Kidney epithelial cell (primary cell): ENCODE measurements around the gene PSMB5. TPM values are rescaled to one million over a fixed set of nuclear protein-coding genes. Genes with fewer than 3 reads are reported as not detected.

Source experiments
- DNase-seq: peaks from one replicate; pipeline ENCODE4 v3.0.0-alpha.2; 2010; ENCODE audit warnings: low read depth
- H3K27me3 ChIP-seq: 2 replicates; pipeline ENCODE4 v1.6.0; 2011; ENCODE audit warnings: low read length; ENCODE audit not compliant: control insufficient read depth, insufficient read depth
- H3K36me3 ChIP-seq: 2 replicates; pipeline ENCODE4 v1.5.1; 2011; ENCODE audit warnings: low read length; ENCODE audit not compliant: control insufficient read depth, insufficient read depth
- H3K4me3 ChIP-seq: 2 replicates; pipeline ENCODE4 v1.5.1; 2011; ENCODE audit warnings: low read depth, mild to moderate bottlenecking, control low read depth, low read length
- CTCF ChIP-seq: IDR thresholded peaks from 2 replicates; pipeline ENCODE4 v1.5.1; 2011; ENCODE audit warnings: mild to moderate bottlenecking, moderate library complexity, low read length, control low read depth, inconsistent platforms; ENCODE audit not compliant: insufficient read depth, poor library complexity, severe bottlenecking
- total RNA-seq: library from RNA; depleted of rRNA; stranded (reverse); fragments of >200 nt; gene quantifications from 2 replicates; pipeline ENCODE4 v1.2.3, GENCODE V29; 2015

PSMB5 gene
- total RNA-seq, 1 donor from 2014 or later: 199 TPM

GRCh38 chr14:23042162-23042965 is 7.7 kb upstream of the PSMB5 start, which contains the start of gene PSMB11:
PSMB11 (plus strand) TSS chr14:23042212; CDS start chr14:23042226, 14 bp downstream.
- TF ChIP-seq CTCF: no peak
- H3K36me3 ChIP-seq: no peaks in the 10 kb centered on the region
- no peak within 1 kb of the TSS for H3K4me3 ChIP-seq
- DNase-seq: no peak
- H3K27me3 ChIP-seq: no peaks in the 10 kb centered on the region

GRCh38 chr14:23041729-23042128 is 7.0 kb upstream of the PSMB5 start:
- no peak for DNase-seq
- Histone ChIP-seq H3K27me3 (no peaks in the 10 kb centered on the region), H3K4me3 (no peak overlapping the region), H3K36me3 (no peaks in the 10 kb centered on the region)
- TF ChIP-seq CTCF: no peak

GRCh38 chr14:23040100-23040499 is 5.4 kb upstream of the PSMB5 start:
- DNase-seq: no peak
- no peaks in the 10 kb centered on the region for H3K27me3 ChIP-seq
- no peaks in the 10 kb centered on the region for H3K36me3 ChIP-seq
- no peak for TF ChIP-seq CTCF
- no peak overlapping the region for H3K4me3 ChIP-seq

GRCh38 chr14:23035303-23036144 is 824 bp upstream of the PSMB5 start:
- Histone ChIP-seq H3K36me3 (peaks cover 3% of the 10 kb centered on the region), H3K27me3 (no peaks in the 10 kb centered on the region), H3K4me3 (peak overlapping the region; percentile 81)
- TF ChIP-seq CTCF: no peak
- DNase-seq: no peak

GRCh38 chr14:23033801-23034497 is 751 bp downstream of the PSMB5 start:
- Histone ChIP-seq H3K27me3 (no peaks in the 10 kb centered on the region), H3K36me3 (peaks cover 3% of the 10 kb centered on the region), H3K4me3 (peak overlapping the region; percentile 81)
- DNase-seq: no peak
- no peak for TF ChIP-seq CTCF
